Upper lobe of left lung (tissue), 4 donors: ENCODE results near the gene RASSF4.

ENCODE experiments used
- CTCF ChIP-seq, 6 experiments: fragments of 450-650 bp in 4 of 6; fragments of 200-600 bp in 2 of 6; sonication (generic) in 2 of 6; IDR thresholded peaks; one replicate each; pipeline ENCODE4 v1.5.1; 2016 to 2019; ENCODE audit warnings: antibody characterized with exemption in 6 of 6
- POLR2A ChIP-seq, 4 donors: fragments of 450-650 bp; IDR thresholded peaks; one replicate each; pipeline ENCODE4 v1.5.1; 2016 to 2017; ENCODE audit warnings: antibody characterized with exemption in 4 of 4, mild to moderate bottlenecking in 2 of 4
- POLR2AphosphoS5 ChIP-seq, 2 donors: sonication (generic); formaldehyde crosslinking; IDR thresholded peaks; one replicate each; pipeline ENCODE4 v1.5.1; 2017; ENCODE audit warnings: antibody characterized with exemption in 2 of 2

GRCh38 chr10:44922021-44922420, 37.6 kb upstream of the RASSF4 start:
- TF ChIP-seq POLR2A (IDR thresholded peaks at IDR 0.05) (no peak), POLR2AphosphoS5 (IDR thresholded peaks at IDR 0.05) (no peak), CTCF (IDR thresholded peaks at IDR 0.05) (no peak)
